Measurements from ENCODE around the gene MXRA8. TPM values are rescaled to one million over a fixed set of nuclear protein-coding genes. Genes with fewer than 3 reads are reported as not detected.

MXRA8 gene
- total RNA-seq, 1 donor from 2014 or later, result 137 TPM

DNA sequence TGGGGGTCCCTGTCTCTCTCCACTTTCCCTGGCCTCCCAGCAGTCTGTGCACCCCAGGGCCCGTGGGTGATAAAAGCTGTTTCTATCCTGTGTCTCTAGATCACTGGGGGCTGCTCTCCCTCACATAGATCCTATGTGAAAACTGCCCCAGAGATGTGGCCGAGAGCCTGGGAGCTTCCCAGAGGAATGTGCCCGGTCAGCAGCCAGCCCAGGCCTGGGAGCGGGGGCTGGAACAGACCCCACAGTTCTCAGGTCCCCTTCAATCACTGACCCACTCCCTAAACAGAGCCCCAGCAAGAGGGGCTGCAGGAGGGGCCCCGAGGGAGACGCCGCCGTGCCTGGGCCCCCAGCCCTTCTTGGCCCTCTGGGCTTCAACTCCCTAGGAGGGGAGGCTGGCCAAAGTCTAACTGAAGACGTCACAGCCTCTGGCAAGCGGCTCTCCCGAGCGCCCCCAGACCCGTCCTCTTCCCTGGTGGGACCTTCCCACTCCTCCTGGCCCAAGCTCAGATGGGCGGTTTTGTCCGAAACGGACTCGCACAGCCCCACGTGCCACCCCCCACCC is 403 bp downstream of the MXRA8 start:
- H3K4me3 ChIP-seq (ENCODE audit: low read depth, low read length), result peak overlapping the region; percentile 35
- DNase-seq (ENCODE audit: low read depth), result no peak
- no peak for TF ChIP-seq CTCF (conservative IDR thresholded peaks at IDR 0.05; ENCODE audit: low read depth, low read length)

GRCh38 chr1:1356796-1357401 is 1.5 kb downstream of the MXRA8 start:
- no peak for TF ChIP-seq CTCF (conservative IDR thresholded peaks at IDR 0.05; ENCODE audit: low read depth, low read length)
- H3K4me3 ChIP-seq (ENCODE audit: low read depth, low read length), result no peak overlapping the region
- no peak for DNase-seq (ENCODE audit: low read depth)

DNA sequence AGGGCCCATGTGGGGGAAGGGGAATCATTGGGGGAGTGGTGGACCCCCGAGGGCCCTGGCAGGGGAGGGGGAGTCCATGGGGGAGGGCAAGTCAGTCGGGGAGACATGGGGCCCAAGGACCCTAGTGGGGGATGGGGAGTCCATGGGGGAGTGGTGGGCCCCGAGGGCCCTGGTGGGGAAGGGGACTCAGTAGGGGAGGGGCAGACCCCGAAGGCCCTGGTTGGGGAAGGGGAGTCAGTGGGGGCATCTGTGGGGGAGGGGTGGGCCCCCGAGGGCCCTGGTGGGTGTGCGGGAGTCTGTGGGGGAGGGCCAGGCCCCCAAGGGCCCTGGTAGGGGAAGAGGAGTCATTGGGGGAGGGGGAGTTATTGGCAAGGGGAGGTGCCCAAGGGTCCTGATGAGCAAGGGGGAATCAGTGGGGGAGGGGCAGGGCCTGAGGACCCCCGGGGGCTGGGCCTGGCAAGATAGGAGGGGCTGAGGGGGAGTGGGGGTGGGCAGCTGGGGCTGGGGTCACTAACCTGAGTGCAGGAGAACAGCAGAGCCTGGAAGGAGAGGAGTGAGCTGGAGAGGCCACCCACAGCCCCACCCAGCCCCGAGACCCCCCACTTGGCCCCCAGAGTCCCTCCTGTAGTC is 2.1 kb downstream of the MXRA8 start:
- no peak for TF ChIP-seq CTCF (conservative IDR thresholded peaks at IDR 0.05; ENCODE audit: low read depth, low read length)
- no peak overlapping the region for H3K4me3 ChIP-seq (ENCODE audit: low read depth, low read length)
- DNase-seq (ENCODE audit: low read depth), result no peak

DNA sequence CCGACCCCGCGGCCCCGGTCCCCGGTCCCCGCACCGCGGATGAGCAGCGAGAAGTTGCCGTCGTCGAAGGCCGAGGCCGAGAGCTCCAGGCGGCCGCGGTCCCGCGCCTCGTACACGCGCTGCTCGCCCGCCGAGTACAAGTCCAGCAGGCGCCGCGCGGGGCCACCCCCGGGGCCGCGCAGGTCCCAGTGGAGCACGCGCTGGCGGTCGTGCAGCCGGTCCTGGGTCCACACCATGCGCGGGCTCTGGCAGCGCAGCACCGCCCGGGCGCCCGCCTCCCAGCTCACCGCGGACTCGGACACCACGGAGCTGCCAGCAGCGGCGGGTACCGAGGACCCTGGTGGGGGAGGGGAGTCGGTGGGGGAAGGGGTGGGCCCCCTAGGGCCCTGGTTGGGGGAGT is 2.9 kb downstream of the MXRA8 start:
- DNase-seq (ENCODE audit: low read depth), result no peak
- H3K4me3 ChIP-seq (ENCODE audit: low read depth, low read length), result peak overlapping the region; percentile 21
- no peak for TF ChIP-seq CTCF (conservative IDR thresholded peaks at IDR 0.05; ENCODE audit: low read depth, low read length)

DNA sequence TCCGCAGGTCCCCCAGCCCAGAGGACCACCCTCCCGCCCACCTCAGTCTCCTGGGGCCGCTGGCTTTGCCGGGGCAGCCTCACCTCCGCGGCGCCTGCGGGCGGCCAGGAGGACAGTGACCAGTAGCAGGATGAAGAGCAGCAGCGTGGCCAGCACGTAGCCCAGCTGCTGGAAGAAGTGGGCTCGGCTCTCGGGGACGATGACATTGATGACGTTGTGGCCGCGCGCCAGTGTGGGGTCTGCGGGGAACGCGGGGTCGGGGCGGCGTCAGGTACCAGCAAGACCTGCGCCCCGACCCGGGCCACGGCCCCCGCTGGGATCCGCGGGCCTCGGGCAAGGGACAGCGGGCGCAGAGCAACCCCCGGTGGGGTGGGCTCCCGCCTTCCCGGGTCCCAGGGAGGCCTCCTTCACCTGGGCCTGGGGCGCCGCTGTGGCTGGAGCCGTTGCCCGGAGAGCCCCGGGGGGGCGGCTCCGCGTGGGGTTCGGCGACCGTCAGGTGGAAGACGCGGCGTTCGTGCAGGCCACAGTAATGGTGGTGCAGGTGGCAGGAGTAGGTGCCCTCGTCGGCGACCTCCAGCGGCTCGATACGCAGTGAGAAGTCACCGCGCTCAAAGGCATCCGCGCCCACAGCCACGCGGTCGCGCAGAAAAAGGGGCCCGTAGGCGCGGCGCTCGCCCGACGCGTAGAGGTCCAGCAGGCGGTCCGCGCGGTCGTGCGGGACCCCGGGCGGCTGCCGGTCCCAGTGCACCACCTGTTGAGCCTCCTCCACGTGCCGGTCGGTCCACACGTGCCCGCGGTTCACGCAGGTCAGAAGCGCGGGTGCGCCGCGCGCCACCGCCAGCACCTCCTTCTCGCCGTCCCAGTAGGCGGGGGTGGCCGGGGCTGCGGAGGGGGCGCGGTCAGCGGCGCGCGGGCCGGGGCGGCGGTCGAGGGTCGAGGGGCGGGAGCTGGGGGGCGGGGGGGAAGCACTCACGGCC is 3.8 kb downstream of the MXRA8 start:
- no peak overlapping the region for H3K4me3 ChIP-seq (ENCODE audit: low read depth, low read length)
- TF ChIP-seq CTCF (conservative IDR thresholded peaks at IDR 0.05; ENCODE audit: low read depth, low read length), result no peak
- no peak for DNase-seq (ENCODE audit: low read depth)

DNA sequence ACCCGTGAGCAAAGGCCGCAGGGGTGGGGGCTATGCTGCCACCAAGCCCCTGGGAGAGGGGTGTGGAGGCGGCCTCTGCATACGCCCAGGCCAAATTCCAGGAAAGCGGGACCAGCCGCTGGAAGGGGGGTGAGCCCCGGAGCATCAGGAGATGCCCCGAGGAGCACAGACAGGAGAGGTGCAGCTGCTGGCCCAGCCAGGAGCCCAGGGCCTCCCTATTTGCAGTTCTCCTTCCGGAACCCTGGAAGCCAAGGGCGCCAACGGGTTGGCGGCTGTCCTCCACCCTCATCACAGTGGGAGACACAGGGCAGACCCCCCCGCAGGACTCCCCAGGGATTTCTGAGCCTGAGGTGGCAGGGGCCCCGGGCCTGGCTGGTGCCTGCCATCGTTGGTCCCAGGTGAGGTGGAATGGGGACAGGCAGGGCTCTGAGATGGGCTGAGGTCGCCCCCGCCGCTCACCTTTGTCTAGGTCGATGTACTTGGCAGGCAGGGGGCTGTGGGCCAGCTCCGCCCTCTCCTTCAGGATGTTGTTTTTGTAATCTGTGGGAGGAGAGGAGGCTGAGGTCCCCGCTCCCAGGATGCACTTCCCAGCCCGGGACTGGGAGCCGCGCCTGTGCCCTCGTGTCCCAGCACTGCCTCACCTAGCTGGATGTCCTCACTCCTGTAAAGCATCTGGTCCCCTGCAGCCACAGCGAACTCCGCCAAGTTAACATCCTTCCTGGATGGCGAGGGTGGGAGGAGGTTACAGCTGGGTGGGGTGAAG is 4.8 kb downstream of the MXRA8 start:
- H3K4me3 ChIP-seq (ENCODE audit: low read depth, low read length), result no peak overlapping the region
- no peak for DNase-seq (ENCODE audit: low read depth)
- TF ChIP-seq CTCF (conservative IDR thresholded peaks at IDR 0.05; ENCODE audit: low read depth, low read length), result no peak
